SU-DHL-6 (cell line): ENCODE results near the gene VWA5B1.

ENCODE experiments used
- H2AFZ ChIP-seq: fragments of 200-600 bp; sonication (generic); 2 replicates; pipeline ENCODE4 v1.6.1; 2014; ENCODE audit warnings: low read depth, mild to moderate bottlenecking, moderate library complexity, mixed read lengths, antibody characterized with exemption, low read length; ENCODE audit not compliant: severe bottlenecking
- H3F3A ChIP-seq: fragments of 200-600 bp; shearing (Covaris generic); 2 replicates; pipeline ENCODE4 v1.6.0; 2016; ENCODE audit warnings: antibody characterized with exemption, mild to moderate bottlenecking; ENCODE audit not compliant: insufficient read depth
- H3K27ac ChIP-seq: fragments of 200-600 bp; sonication (generic); 2 replicates; pipeline ENCODE4 v1.5.1; 2016; ENCODE audit warnings: low read depth, mild to moderate bottlenecking, low read length, moderate library complexity, mixed read lengths
- H3K27me3 ChIP-seq: fragments of 200-600 bp; sonication (generic), shearing (Covaris generic); 2 replicates; pipeline ENCODE4 v1.6.0; 2014; ENCODE audit warnings: mild to moderate bottlenecking, low read length
- H3K36me3 ChIP-seq: fragments of 200-600 bp; sonication (generic); 2 replicates; pipeline ENCODE4 v1.6.1; 2014; ENCODE audit warnings: mild to moderate bottlenecking, low read length, mixed read lengths
- H3K4me2 ChIP-seq: fragments of 300-600, 200-600 bp; shearing (Covaris generic), sonication (generic); 2 replicates; pipeline ENCODE4 v1.6.0; 2014; ENCODE audit warnings: low read length, low read depth, mild to moderate bottlenecking; ENCODE audit not compliant: poor library complexity, severe bottlenecking
- H3K4me3 ChIP-seq: fragments of 200-600 bp; sonication (generic); 2 replicates; pipeline ENCODE4 v1.5.1; 2014; ENCODE audit warnings: antibody characterized with exemption, low read length, mild to moderate bottlenecking, mixed read lengths; ENCODE audit not compliant: insufficient read depth, poor library complexity, severe bottlenecking
- H3K79me2 ChIP-seq: fragments of 200-600 bp; sonication (generic); 2 replicates; pipeline ENCODE4 v1.6.1; 2014; ENCODE audit warnings: mild to moderate bottlenecking, low read length, moderate library complexity; ENCODE audit not compliant: insufficient read depth
- H3K9ac ChIP-seq: fragments of 200-600 bp; sonication (generic); 2 replicates; pipeline ENCODE4 v1.7.0; 2014; ENCODE audit warnings: mild to moderate bottlenecking, low read length
- H3K9me2 ChIP-seq: fragments of 200-600 bp; sonication (generic); replicated peaks from 2 replicates; pipeline ENCODE4 v1.6.1; 2014; ENCODE audit warnings: low read length; ENCODE audit not compliant: insufficient read depth
- H3K9me3 ChIP-seq: fragments of 200-600 bp; sonication (generic); 2 replicates; pipeline ENCODE4 v1.6.1; 2014; ENCODE audit warnings: low read length, mixed read lengths; ENCODE audit not compliant: insufficient read depth
- H4K20me1 ChIP-seq: fragments of 200-600 bp; sonication (generic); 2 replicates; pipeline ENCODE4 v1.6.1; 2014; ENCODE audit warnings: low read depth, mild to moderate bottlenecking, antibody characterized with exemption, low read length, moderate library complexity, mixed read lengths
- EZH2phosphoT487 ChIP-seq: fragments of 200-600 bp; sonication (generic), shearing (Covaris generic); conservative IDR thresholded peaks from 2 replicates; pipeline ENCODE4 v1.6.1; 2018; ENCODE audit warnings: mild to moderate bottlenecking, antibody characterized with exemption, low read length, moderate library complexity, mixed read lengths
- TF ChIP-seq, protein P1 (sequence below): fragments of 200-600 bp; sonication (generic); IDR thresholded peaks from one replicate; pipeline ENCODE4 v1.5.1; 2017; ENCODE audit warnings: antibody characterized with exemption, mild to moderate bottlenecking, low read length, moderate library complexity; ENCODE audit not compliant: insufficient read depth, poor library complexity, severe bottlenecking

Gene VWA5B1

DNA sequence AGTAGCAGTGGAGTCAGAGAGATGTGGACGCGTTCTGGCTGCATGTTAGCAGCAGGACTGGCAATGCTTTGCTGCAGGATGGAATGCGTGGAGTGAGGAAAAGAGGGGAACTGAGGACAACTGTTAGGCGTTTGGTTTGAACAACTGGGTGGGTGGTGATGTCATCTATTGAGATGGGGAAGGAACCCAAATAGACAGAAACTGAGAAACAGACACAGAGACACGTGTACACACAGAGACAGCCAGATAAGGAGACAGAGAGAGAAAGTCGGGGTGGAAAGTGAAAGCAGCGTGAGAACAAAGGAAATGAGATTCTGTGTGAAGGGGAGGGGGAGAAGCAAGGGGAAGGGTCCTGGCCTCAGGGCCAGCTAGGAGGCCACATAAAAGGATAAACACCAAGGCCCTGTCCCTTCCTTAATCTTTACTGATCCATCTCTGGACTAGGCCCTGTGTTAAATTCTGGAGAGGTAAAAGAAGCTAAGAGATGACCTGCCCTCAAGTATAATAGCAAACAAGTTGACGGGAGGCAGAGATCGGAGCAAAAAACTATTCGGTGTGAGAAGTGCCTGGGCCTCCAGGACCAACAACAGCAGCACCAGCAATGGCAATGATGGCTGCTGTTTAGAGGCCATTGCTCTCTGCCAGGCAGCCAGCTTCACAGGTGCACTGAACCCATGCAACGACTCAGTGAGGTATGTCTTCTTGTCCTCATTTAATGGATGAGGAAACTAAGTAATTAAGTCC lies 31.6 kb downstream of the VWA5B1 start:
- no peaks in the 10 kb centered on the region for H3K36me3 ChIP-seq
- H3K9ac ChIP-seq: no peak overlapping the region
- no peaks in the 10 kb centered on the region for H3K9me2 ChIP-seq
- no peaks in the 10 kb centered on the region for H3K9me3 ChIP-seq
- TF ChIP-seq, protein P1, sequence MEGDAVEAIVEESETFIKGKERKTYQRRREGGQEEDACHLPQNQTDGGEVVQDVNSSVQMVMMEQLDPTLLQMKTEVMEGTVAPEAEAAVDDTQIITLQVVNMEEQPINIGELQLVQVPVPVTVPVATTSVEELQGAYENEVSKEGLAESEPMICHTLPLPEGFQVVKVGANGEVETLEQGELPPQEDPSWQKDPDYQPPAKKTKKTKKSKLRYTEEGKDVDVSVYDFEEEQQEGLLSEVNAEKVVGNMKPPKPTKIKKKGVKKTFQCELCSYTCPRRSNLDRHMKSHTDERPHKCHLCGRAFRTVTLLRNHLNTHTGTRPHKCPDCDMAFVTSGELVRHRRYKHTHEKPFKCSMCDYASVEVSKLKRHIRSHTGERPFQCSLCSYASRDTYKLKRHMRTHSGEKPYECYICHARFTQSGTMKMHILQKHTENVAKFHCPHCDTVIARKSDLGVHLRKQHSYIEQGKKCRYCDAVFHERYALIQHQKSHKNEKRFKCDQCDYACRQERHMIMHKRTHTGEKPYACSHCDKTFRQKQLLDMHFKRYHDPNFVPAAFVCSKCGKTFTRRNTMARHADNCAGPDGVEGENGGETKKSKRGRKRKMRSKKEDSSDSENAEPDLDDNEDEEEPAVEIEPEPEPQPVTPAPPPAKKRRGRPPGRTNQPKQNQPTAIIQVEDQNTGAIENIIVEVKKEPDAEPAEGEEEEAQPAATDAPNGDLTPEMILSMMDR: no peak
- no peak for TF ChIP-seq EZH2phosphoT487
- no peaks in the 10 kb centered on the region for H3K79me2 ChIP-seq
- no peak overlapping the region for H2AFZ ChIP-seq
- H3F3A ChIP-seq: no peaks in the 10 kb centered on the region
- H3K27ac ChIP-seq: no peak overlapping the region
- no peak overlapping the region for H3K4me2 ChIP-seq
- H3K27me3 ChIP-seq: no peaks in the 10 kb centered on the region
- H3K4me3 ChIP-seq: no peak overlapping the region
- H4K20me1 ChIP-seq: no peaks in the 10 kb centered on the region

DNA sequence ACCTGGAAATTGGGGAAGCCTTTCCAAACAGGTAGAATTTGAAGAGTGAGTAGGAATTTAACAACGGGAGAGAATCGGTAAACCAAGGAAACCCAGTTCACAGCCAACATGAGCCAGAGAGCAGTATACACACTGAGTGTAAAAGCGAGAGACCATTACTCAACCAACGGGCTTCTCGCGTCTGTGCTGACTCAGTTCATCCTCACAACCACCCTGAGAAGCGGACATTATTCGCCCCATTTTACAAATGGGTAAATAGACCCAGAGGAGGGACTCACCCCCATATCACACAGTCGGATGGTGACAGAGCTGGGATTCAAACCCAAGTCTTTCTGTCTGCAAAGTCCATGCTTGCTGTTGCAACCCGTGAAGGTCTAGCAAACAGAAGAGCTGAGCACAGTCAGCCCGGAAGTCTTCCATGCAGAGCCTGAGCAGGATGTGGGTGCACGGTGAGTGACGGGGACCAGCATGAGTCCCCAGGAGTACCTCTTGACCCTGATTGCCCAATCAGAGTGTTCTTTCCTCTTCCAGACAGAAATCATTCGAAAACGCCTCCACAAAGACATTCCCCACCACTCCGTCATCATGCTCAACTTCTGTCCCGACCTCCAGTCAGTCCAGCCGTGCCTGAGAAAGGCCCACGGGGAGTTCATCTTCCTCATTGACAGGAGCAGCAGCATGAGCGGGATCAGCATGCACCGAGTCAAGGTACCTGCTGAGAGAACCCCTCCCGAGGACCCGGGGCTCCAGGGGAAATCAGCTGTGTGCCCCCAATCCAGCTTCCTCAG lies 32.3 kb downstream of the VWA5B1 start:
- H3F3A ChIP-seq: no peaks in the 10 kb centered on the region
- no peaks in the 10 kb centered on the region for H3K9me3 ChIP-seq
- H3K36me3 ChIP-seq: no peaks in the 10 kb centered on the region
- H2AFZ ChIP-seq: no peak overlapping the region
- H3K27ac ChIP-seq: no peak overlapping the region
- no peaks in the 10 kb centered on the region for H4K20me1 ChIP-seq
- H3K4me3 ChIP-seq: no peak overlapping the region
- no peaks in the 10 kb centered on the region for H3K27me3 ChIP-seq
- H3K79me2 ChIP-seq: no peaks in the 10 kb centered on the region
- no peaks in the 10 kb centered on the region for H3K9me2 ChIP-seq
- H3K9ac ChIP-seq: no peak overlapping the region
- no peak overlapping the region for H3K4me2 ChIP-seq
- TF ChIP-seq EZH2phosphoT487: no peak
- TF ChIP-seq, protein P1: no peak

DNA sequence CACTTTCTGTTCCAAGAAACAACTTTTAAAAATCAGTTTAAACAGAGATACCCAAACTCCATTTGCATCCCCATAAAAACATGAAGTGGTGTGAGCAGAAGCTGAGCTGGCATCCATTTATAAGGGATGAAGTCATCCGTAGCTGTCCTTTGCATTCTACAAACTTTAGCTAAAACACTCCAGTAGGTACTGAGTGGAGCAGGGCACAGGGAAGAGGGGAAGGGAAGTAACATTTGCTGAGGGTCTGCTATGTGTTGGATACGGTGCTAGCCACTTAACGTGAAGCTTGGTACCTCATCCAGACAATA lies 32.9 kb downstream of the VWA5B1 start:
- H4K20me1 ChIP-seq: no peaks in the 10 kb centered on the region
- no peak overlapping the region for H3K4me2 ChIP-seq
- no peaks in the 10 kb centered on the region for H3K36me3 ChIP-seq
- H2AFZ ChIP-seq: no peak overlapping the region
- TF ChIP-seq, protein P1: no peak
- TF ChIP-seq EZH2phosphoT487: no peak
- H3K9me3 ChIP-seq: no peaks in the 10 kb centered on the region
- H3K4me3 ChIP-seq: no peak overlapping the region
- H3K9ac ChIP-seq: no peak overlapping the region
- no peaks in the 10 kb centered on the region for H3K27me3 ChIP-seq
- H3K79me2 ChIP-seq: no peaks in the 10 kb centered on the region
- H3K27ac ChIP-seq: no peak overlapping the region
- H3F3A ChIP-seq: no peaks in the 10 kb centered on the region
- no peaks in the 10 kb centered on the region for H3K9me2 ChIP-seq
